H1 (cell line): ENCODE data around the gene UBE3B. TPM values are rescaled to one million over a fixed set of nuclear protein-coding genes. Genes with fewer than 3 reads are reported as not detected.

Experiments
- ASH2L ChIP-seq: fragments of 200-600, 300-600 bp; sonication (generic); IDR thresholded peaks from one replicate; pipeline ENCODE4 v1.7.1; 2017; ENCODE audit warnings: low read length
- BCL11A ChIP-seq, 2 experiments: IDR thresholded peaks; one replicate each; pipeline ENCODE4 v1.6.1; 2011; ENCODE audit warnings: low read depth in 2 of 2, low read length in 2 of 2, mild to moderate bottlenecking in 2 of 2
- PHF8 ChIP-seq: fragments of 200-600 bp; sonication (generic); conservative IDR thresholded peaks from 2 replicates; pipeline ENCODE4 v1.7.1; 2012; ENCODE audit warnings: low read depth, mild to moderate bottlenecking, inconsistent platforms, low read length, moderate library complexity
- polyA plus RNA-seq, 7 experiments: library from polyadenylated mRNA; depleted of rRNA in 3 of 7; stranded (reverse) in 5 of 7; unstranded in 2 of 7; fragments of >200 nt in 5 of 7; fragments of 200-250 nt in 2 of 7; gene quantifications; 1 replicate in 5 of 7; 2 replicates in 1 of 7; 4 replicates in 1 of 7; pipeline versions ENCODE4 v1.2.1 to v1.2.3, GENCODE V29; 2011 to 2013; ENCODE audit warnings: missing spikeins in 2 of 7, mixed read lengths in 2 of 7
- total RNA-seq: library from RNA; stranded (reverse); fragmentation: NEBNext Ultra II Directional; extraction: Animal tissue kit (Norgen Biotek cat#: 25700); gene quantifications from 2 replicates; pipeline ENCODE4 v1.2.1, GENCODE V29; 2021

The UBE3B gene
- total and polyA plus RNA-seq, 2 of the 8 experiments (the other 6 are each of a cell fraction or from before 2014, with no cell fraction given), result 14.0 to 21.1 TPM

- TF ChIP-seq ASH2L (no peak), BCL11A (IDR thresholded peaks at IDR 0.05; ENCODE audit: low read depth in 2 of 2, low read length in 2 of 2) (no peak), PHF8 (no peak)
These were observed 70.8 kb downstream of the UBE3B start (continued) for GRCh38 chr12:109548258-109548657.
